ENCODE results near the gene DUSP2.

The DUSP2 gene

GRCh38 chr2:96112501-96113366 is 32.5 kb downstream of the DUSP2 start:
- DNase-seq: peak; percentile 10

GRCh38 chr2:96111823-96112500 is 33.3 kb downstream of the DUSP2 start:
- DNase-seq: peak; percentile 14

GRCh38 chr2:96111257-96111640 is 34.0 kb downstream of the DUSP2 start:
- DNase-seq: no peak

- peak; percentile 6 for DNase-seq
Measured at GRCh38 chr2:96110621-96111256, 34.5 kb downstream of the DUSP2 start.

- DNase-seq: peak; percentile 11
Measured at GRCh38 chr2:96109931-96110511, 35.2 kb downstream of the DUSP2 start.

- DNase-seq: peak; percentile 5
Measured at GRCh38 chr2:96109361-96109680, 35.9 kb downstream of the DUSP2 start.

GRCh38 chr2:96108541-96109360 is 36.5 kb downstream of the DUSP2 start:
- DNase-seq: peak; percentile 2

GRCh38 chr2:96108151-96108540 is 37.1 kb downstream of the DUSP2 start:
- DNase-seq: peak; percentile 13

- DNase-seq: peak; percentile 8
Measured at GRCh38 chr2:96107708-96108065, 37.6 kb downstream of the DUSP2 start.

- DNase-seq: no peak
Measured at GRCh38 chr2:96106991-96107707, 38.1 kb downstream of the DUSP2 start.

GRCh38 chr2:96105994-96106715 is 39.1 kb downstream of the DUSP2 start:
- peak; percentile 8 for DNase-seq

GRCh38 chr2:96105152-96105915 is 39.9 kb downstream of the DUSP2 start:
- peak; percentile 4 for DNase-seq

GRCh38 chr2:96104487-96104861 is 40.8 kb downstream of the DUSP2 start:
- DNase-seq: peak; percentile 8

GRCh38 chr2:96103761-96104486 is 41.3 kb downstream of the DUSP2 start:
- no peak for DNase-seq

GRCh38 chr2:96103187-96103601 is 42.0 kb downstream of the DUSP2 start:
- peak; percentile 8 for DNase-seq

- peak; percentile 7 for DNase-seq
Measured at GRCh38 chr2:96102596-96103186, 42.5 kb downstream of the DUSP2 start.

- peak; percentile 3 for DNase-seq
Measured at GRCh38 chr2:96100893-96101304, 44.3 kb downstream of the DUSP2 start.

- DNase-seq: peak; percentile 7
Measured at GRCh38 chr2:96099861-96100798, 45.1 kb downstream of the DUSP2 start.

All from activated CD8-positive, alpha-beta memory T cell treated with anti-CD3 and anti-CD28 coated beads, Interleukin-2, amount 50 U/mL, for 4 hours (primary cell).